ENCODE results near the gene WDR26.
A peak's percentile ranks its signal among the peaks of the same experiment; 100 is the strongest.

The WDR26 gene

GRCh38 chr1:224408294-224408590, 26.4 kb downstream of the WDR26 start:
- H2BK5ac ChIP-seq (ENCODE audit: low read depth, low read length, poor library complexity, severe bottlenecking), result no peak overlapping the region
- H3K9me3 ChIP-seq (ENCODE audit: control insufficient read depth, low read length), result no peaks in the 10 kb centered on the region
- no peak overlapping the region for H3K18ac ChIP-seq (ENCODE audit: low read depth in 1 of 2, low read length in 2 of 2)
- no peak overlapping the region for H2BK120ac ChIP-seq (ENCODE audit: low read depth, low read length)
- H4K8ac ChIP-seq (ENCODE audit: low read length), result no peak overlapping the region
- DNase-seq, result no peak
- no peak overlapping the region for H3K4me2 ChIP-seq (ENCODE audit: low read length, poor library complexity, severe bottlenecking)
- 100% methylated on average over 1 of the region's 1 CpG for WGBS
- no peak overlapping the region for H2BK15ac ChIP-seq (ENCODE audit: low read depth, poor library complexity, severe bottlenecking)
- peaks cover 20 to 95% of the 10 kb centered on the region in 2 experiments for H3K36me3 ChIP-seq (ENCODE audit: control insufficient read depth in 1 of 2, insufficient read depth in 2 of 2, low read depth in 1 of 2, low read length in 2 of 2)
- no peak overlapping the region for H3K27ac ChIP-seq (ENCODE audit: low read length, poor library complexity, severe bottlenecking)
- H4K91ac ChIP-seq (ENCODE audit: low read length), result no peak overlapping the region
- H3K14ac ChIP-seq (ENCODE audit: low read length in 2 of 2), result no peak overlapping the region
- peaks cover 8% of the 10 kb centered on the region for H3K79me1 ChIP-seq (replicated peaks; ENCODE audit: low read length, poor library complexity, severe bottlenecking)
- H3K4me3 ChIP-seq (ENCODE audit: insufficient read depth in 1 of 2, low read depth in 1 of 2, low read length in 2 of 2), result no peak overlapping the region
- H3K9ac ChIP-seq (ENCODE audit: low read length), result no peak overlapping the region
- peaks cover 2% of the 10 kb centered on the region for H3K4me1 ChIP-seq (ENCODE audit: control insufficient read depth, insufficient read depth, low read depth, low read length)
- H2AFZ ChIP-seq (ENCODE audit: low read depth, low read length), result no peak overlapping the region
- H3K4ac ChIP-seq (ENCODE audit: low read depth in 1 of 2, low read length in 2 of 2), result no peak overlapping the region
- H3K27me3 ChIP-seq (ENCODE audit: control insufficient read depth in 1 of 2, insufficient read depth in 1 of 2, low read length in 2 of 2), result no peaks in the 10 kb centered on the region
- no peak overlapping the region for H2AK5ac ChIP-seq (ENCODE audit: low read length, severe bottlenecking)
- H2BK12ac ChIP-seq (ENCODE audit: low read length in 2 of 2), result no peak overlapping the region
- H3K23ac ChIP-seq (ENCODE audit: low read length in 2 of 2), result no peak overlapping the region

- Histone ChIP-seq H2BK5ac (ENCODE audit: low read depth, low read length, poor library complexity, severe bottlenecking) (no peak overlapping the region), H3K27ac (ENCODE audit: low read length, poor library complexity, severe bottlenecking) (no peak overlapping the region), H4K8ac (ENCODE audit: low read length) (no peak overlapping the region), H3K79me1 (replicated peaks; ENCODE audit: low read length, poor library complexity, severe bottlenecking) (peaks cover 8% of the 10 kb centered on the region), H3K14ac (ENCODE audit: low read length in 2 of 2) (no peak overlapping the region), H3K9me3 (ENCODE audit: control insufficient read depth, low read length) (no peaks in the 10 kb centered on the region), H4K91ac (ENCODE audit: low read length) (no peak overlapping the region), H2BK15ac (ENCODE audit: low read depth, poor library complexity, severe bottlenecking) (no peak overlapping the region), H3K4me1 (ENCODE audit: control insufficient read depth, insufficient read depth, low read depth, low read length) (peaks cover 2% of the 10 kb centered on the region), H3K36me3 (ENCODE audit: control insufficient read depth in 1 of 2, insufficient read depth in 2 of 2, low read depth in 1 of 2, low read length in 2 of 2) (peaks cover 20 to 95% of the 10 kb centered on the region in 2 experiments), H2BK120ac (ENCODE audit: low read depth, low read length) (no peak overlapping the region), H3K27me3 (ENCODE audit: control insufficient read depth in 1 of 2, insufficient read depth in 1 of 2, low read length in 2 of 2) (no peaks in the 10 kb centered on the region), H2AK5ac (ENCODE audit: low read length, severe bottlenecking) (no peak overlapping the region), H3K9ac (ENCODE audit: low read length) (no peak overlapping the region), H2AFZ (ENCODE audit: low read depth, low read length) (no peak overlapping the region), H3K4ac (ENCODE audit: low read depth in 1 of 2, low read length in 2 of 2) (no peak overlapping the region), H3K4me2 (ENCODE audit: low read length, poor library complexity, severe bottlenecking) (no peak overlapping the region), H3K18ac (ENCODE audit: low read depth in 1 of 2, low read length in 2 of 2) (no peak overlapping the region), H2BK12ac (ENCODE audit: low read length in 2 of 2) (no peak overlapping the region), H3K4me3 (ENCODE audit: insufficient read depth in 1 of 2, low read depth in 1 of 2, low read length in 2 of 2) (no peak overlapping the region), H3K23ac (ENCODE audit: low read length in 2 of 2) (no peak overlapping the region)
- DNase-seq, result no peak
- 95% methylated on average over 7 of the region's 7 CpGs for WGBS
Measured at GRCh38 chr1:224407571-224408293, 26.9 kb downstream of the WDR26 start.

GRCh38 chr1:224406216-224406615, 28.4 kb downstream of the WDR26 start:
- Histone ChIP-seq H2BK15ac (ENCODE audit: low read depth, poor library complexity, severe bottlenecking) (no peak overlapping the region), H3K9me3 (ENCODE audit: control insufficient read depth, low read length) (no peaks in the 10 kb centered on the region), H3K23ac (ENCODE audit: low read length in 2 of 2) (no peak overlapping the region), H3K4me1 (ENCODE audit: control insufficient read depth, insufficient read depth, low read depth, low read length) (peaks cover 2% of the 10 kb centered on the region), H3K4me2 (ENCODE audit: low read length, poor library complexity, severe bottlenecking) (no peak overlapping the region), H3K9ac (ENCODE audit: low read length) (no peak overlapping the region), H3K79me1 (replicated peaks; ENCODE audit: low read length, poor library complexity, severe bottlenecking) (peaks cover 6% of the 10 kb centered on the region), H3K36me3 (ENCODE audit: control insufficient read depth in 1 of 2, insufficient read depth in 2 of 2, low read depth in 1 of 2, low read length in 2 of 2) (peaks cover 20 to 94% of the 10 kb centered on the region in 2 experiments), H2BK12ac (ENCODE audit: low read length in 2 of 2) (no peak overlapping the region), H2AFZ (ENCODE audit: low read depth, low read length) (no peak overlapping the region), H4K8ac (ENCODE audit: low read length) (no peak overlapping the region), H3K18ac (ENCODE audit: low read depth in 1 of 2, low read length in 2 of 2) (no peak overlapping the region), H3K27ac (ENCODE audit: low read length, poor library complexity, severe bottlenecking) (no peak overlapping the region), H2AK5ac (ENCODE audit: low read length, severe bottlenecking) (no peak overlapping the region), H2BK5ac (ENCODE audit: low read depth, low read length, poor library complexity, severe bottlenecking) (no peak overlapping the region), H4K91ac (ENCODE audit: low read length) (no peak overlapping the region), H3K14ac (ENCODE audit: low read length in 2 of 2) (no peak overlapping the region), H2BK120ac (ENCODE audit: low read depth, low read length) (peak overlapping the region; percentile 19), H3K4me3 (ENCODE audit: insufficient read depth in 1 of 2, low read depth in 1 of 2, low read length in 2 of 2) (no peak overlapping the region), H3K4ac (ENCODE audit: low read depth in 1 of 2, low read length in 2 of 2) (no peak overlapping the region), H3K27me3 (ENCODE audit: control insufficient read depth in 1 of 2, insufficient read depth in 1 of 2, low read length in 2 of 2) (no peaks in the 10 kb centered on the region)
- no peak for DNase-seq

- H3K9ac ChIP-seq (ENCODE audit: low read length), result no peak overlapping the region
- no peak for DNase-seq
- peaks cover 20 to 94% of the 10 kb centered on the region in 2 experiments for H3K36me3 ChIP-seq (ENCODE audit: control insufficient read depth in 1 of 2, insufficient read depth in 2 of 2, low read depth in 1 of 2, low read length in 2 of 2)
- no peak overlapping the region for H3K4ac ChIP-seq (ENCODE audit: low read depth in 1 of 2, low read length in 2 of 2)
- H4K91ac ChIP-seq (ENCODE audit: low read length), result no peak overlapping the region
- no peak overlapping the region for H2BK120ac ChIP-seq (ENCODE audit: low read depth, low read length)
- 96% methylated on average over 2 of the region's 2 CpGs for WGBS
- H3K14ac ChIP-seq (ENCODE audit: low read length in 2 of 2), result no peak overlapping the region
- H2AFZ ChIP-seq (ENCODE audit: low read depth, low read length), result no peak overlapping the region
- H3K4me3 ChIP-seq (ENCODE audit: insufficient read depth in 1 of 2, low read depth in 1 of 2, low read length in 2 of 2), result no peak overlapping the region
- H3K4me1 ChIP-seq (ENCODE audit: control insufficient read depth, insufficient read depth, low read depth, low read length), result peaks cover 2% of the 10 kb centered on the region
- H4K8ac ChIP-seq (ENCODE audit: low read length), result no peak overlapping the region
- H3K27ac ChIP-seq (ENCODE audit: low read length, poor library complexity, severe bottlenecking), result no peak overlapping the region
- H3K9me3 ChIP-seq (ENCODE audit: control insufficient read depth, low read length), result no peaks in the 10 kb centered on the region
- H3K18ac ChIP-seq (ENCODE audit: low read depth in 1 of 2, low read length in 2 of 2), result no peak overlapping the region
- H3K23ac ChIP-seq (ENCODE audit: low read length in 2 of 2), result no peak overlapping the region
- no peak overlapping the region for H2AK5ac ChIP-seq (ENCODE audit: low read length, severe bottlenecking)
- H2BK5ac ChIP-seq (ENCODE audit: low read depth, low read length, poor library complexity, severe bottlenecking), result no peak overlapping the region
- H2BK15ac ChIP-seq (ENCODE audit: low read depth, poor library complexity, severe bottlenecking), result no peak overlapping the region
- no peaks in the 10 kb centered on the region for H3K27me3 ChIP-seq (ENCODE audit: control insufficient read depth in 1 of 2, insufficient read depth in 1 of 2, low read length in 2 of 2)
- H3K79me1 ChIP-seq (replicated peaks; ENCODE audit: low read length, poor library complexity, severe bottlenecking), result peaks cover 6% of the 10 kb centered on the region
- H2BK12ac ChIP-seq (ENCODE audit: low read length in 2 of 2), result no peak overlapping the region
- H3K4me2 ChIP-seq (ENCODE audit: low read length, poor library complexity, severe bottlenecking), result no peak overlapping the region
Measured at GRCh38 chr1:224405604-224405970, 29.0 kb downstream of the WDR26 start.

Measured in mesenchymal stem cell (in vitro differentiated cells and primary cell).